Cardiac fibroblast (primary cell): ENCODE measurements around the gene CAMTA2.

ENCODE experiments used
- DNase-seq, 2 donors: peaks; one replicate each; pipeline versions ENCODE4 v3.0.0 to v3.0.0-alpha.2; 2010; ENCODE audit warnings: low read depth in 2 of 2
- H3K4me3 ChIP-seq, 2 donors: replicated peaks in 1 of 2; 1 replicate in 1 of 2; 2 replicates in 1 of 2; pipeline ENCODE4 v1.5.1; 2011; ENCODE audit warnings: low read depth in 2 of 2, low read length in 2 of 2, mild to moderate bottlenecking in 2 of 2, moderate library complexity in 1 of 2
- TF ChIP-seq, protein P1 (sequence below): IDR thresholded peaks from one replicate; pipeline ENCODE4 v1.5.1; 2011; ENCODE audit warnings: low read depth, mild to moderate bottlenecking, low read length, inconsistent platforms

The CAMTA2 gene

DNA sequence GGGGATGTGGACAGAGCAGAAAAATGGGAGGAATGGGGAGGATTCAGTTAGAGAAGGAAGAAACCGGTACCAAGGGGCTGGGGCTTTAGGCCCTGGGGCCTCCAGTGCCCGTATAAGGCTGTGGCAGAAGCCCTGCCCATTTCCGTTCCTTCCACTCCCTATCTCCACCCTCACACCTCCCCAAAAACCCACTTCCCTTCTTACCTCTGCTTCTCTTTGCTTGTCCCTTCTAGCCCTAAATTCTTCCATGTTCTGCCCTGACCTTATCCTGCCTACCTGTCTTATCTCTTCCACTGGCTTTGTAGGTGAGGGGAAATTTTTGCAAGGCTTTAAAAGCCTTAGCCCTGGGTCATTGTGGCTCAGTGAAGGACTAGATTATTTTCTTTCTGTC is 43.3 kb downstream of the CAMTA2 start:
- H3K4me3 ChIP-seq, result no peak overlapping the region
- TF ChIP-seq, protein P1, sequence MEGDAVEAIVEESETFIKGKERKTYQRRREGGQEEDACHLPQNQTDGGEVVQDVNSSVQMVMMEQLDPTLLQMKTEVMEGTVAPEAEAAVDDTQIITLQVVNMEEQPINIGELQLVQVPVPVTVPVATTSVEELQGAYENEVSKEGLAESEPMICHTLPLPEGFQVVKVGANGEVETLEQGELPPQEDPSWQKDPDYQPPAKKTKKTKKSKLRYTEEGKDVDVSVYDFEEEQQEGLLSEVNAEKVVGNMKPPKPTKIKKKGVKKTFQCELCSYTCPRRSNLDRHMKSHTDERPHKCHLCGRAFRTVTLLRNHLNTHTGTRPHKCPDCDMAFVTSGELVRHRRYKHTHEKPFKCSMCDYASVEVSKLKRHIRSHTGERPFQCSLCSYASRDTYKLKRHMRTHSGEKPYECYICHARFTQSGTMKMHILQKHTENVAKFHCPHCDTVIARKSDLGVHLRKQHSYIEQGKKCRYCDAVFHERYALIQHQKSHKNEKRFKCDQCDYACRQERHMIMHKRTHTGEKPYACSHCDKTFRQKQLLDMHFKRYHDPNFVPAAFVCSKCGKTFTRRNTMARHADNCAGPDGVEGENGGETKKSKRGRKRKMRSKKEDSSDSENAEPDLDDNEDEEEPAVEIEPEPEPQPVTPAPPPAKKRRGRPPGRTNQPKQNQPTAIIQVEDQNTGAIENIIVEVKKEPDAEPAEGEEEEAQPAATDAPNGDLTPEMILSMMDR, result no peak
- DNase-seq, result no peak

DNA sequence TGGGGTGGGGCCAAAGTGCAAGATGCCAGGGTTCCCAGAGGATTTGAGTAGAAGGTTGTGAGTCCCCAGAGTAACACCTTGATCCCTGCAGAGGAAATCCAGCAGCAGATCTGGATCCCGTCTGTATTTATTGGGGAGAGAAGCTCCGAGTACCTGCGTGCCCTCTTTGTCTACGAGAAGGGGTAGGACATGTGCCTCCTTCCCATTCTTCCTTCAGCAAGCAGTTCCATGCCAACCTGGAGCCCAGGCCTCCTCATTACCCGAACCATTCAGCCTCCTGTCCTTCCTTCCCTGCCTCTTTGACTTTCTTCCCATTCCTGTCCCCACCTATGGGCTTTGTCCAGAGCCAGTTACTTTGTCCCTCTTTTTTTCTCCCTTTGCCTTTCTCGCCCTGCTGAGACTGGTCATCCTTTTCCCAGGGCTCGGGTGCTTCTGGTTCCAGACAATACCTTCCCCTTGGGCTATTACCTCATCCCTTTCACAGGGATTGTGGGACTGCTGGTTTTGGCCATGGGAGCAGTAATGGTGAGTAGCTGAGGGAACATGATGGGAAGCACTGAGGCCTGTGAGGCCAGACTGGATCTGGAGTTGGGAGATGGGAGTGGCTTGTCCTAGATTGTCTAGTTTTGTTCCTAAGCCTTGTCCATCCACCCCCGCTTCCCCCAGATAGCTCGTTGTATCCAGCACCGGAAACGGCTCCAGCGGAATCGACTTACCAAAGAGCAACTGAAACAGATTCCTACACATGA is 44.5 kb downstream of the CAMTA2 start:
- H3K4me3 ChIP-seq, result no peak overlapping the region
- TF ChIP-seq, protein P1, result no peak
- peak in 1 of 2 donors; percentile 26 for DNase-seq

DNA sequence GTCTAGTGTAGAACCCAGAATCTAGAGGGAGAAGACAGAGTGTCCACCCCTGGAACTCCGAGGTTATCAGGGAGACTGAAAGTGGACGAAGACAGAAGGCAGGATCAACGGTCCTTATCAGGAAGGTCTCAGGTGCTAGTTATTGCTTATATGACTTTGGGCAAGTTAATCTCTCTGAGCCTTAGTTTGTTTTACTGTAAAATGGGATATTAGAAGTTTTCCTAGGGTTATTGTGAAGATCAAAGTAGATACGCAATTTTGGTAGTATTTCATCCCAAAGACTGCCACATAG is 46.2 kb downstream of the CAMTA2 start:
- peak overlapping the region; percentile 87 to 97 for H3K4me3 ChIP-seq
- DNase-seq, result no peak
- TF ChIP-seq, protein P1, result no peak

DNA sequence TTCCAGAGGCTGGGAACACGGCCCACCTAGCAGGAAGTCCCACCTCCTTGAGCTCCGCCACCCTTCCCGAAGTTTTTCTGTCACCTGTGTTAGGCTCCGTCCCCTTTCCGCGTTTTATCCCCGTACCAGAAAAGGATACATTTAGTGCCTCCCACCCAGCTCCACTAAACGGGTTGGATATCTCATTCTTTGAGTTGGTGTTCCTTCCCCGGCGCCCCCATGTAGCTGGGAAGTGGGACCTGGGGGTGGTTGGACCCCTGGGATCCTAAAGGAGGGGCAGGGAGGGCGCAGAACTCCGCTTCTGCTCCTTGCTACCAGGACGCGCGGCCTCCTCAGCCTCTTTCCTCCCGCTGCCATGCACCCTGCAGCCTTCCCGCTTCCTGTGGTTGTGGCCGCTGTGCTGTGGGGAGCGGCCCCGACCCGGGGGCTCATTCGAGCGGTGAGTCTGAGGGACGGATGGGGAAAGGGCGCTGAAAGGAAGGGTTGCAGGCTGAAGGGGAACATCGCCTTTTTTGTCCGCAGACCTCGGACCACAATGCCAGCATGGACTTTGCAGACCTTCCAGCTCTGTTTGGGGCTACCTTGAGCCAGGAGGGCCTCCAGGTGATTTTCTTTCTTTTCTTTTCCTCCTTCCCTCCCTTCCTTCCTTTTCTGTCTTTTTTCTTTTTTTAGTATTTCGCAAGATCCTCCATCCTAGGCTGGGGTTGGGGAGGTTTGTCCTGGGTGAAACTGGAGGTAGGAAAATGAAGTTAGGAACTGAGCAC is 46.7 kb downstream of the CAMTA2 start:
- DNase-seq, result no peak
- peak overlapping the region; percentile 87 to 97 for H3K4me3 ChIP-seq
- TF ChIP-seq, protein P1, result no peak

DNA sequence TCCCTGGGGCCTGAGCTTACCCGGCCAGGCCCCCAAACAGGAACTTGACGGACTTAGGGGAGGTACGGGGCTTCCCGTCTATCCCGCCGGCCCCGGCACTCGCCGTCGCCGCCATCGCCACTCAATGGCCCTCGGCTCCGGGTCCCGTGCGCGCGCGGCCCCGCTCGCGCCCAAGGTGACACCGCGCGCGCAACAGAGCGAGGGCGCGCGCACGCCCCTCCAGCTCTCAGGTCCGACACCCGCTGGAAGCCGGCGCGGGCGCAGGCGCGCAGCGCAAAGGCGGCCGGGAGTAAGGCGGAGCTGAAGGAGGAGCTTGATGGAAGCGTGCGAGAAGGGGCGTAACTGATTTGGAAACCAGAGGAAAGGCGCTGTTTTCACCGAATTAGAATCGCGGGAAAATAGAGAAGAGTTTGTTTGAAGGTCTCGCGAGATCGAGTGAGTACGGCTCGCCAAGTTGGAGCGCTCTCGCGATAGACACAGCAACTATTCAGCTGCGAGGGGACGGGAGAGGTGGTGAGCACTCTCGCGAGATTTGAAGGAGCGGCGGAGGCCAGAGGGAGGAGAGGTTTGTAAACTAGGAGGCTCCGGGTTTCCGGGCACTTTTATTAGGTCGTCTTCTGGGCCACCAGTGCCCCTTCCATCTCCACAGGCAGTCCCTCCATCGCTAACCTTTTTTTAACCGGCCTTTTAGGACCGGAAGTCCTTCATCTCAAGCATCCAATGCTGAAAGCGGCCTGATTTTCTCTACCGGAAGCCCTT is 47.5 kb downstream of the CAMTA2 start, which contains the start of the genes RNF167 and SLC25A11:
Gene RNF167 (plus strand): TSS at position 473 of the 759 bp plus-strand sequence. CDS start 642 bp downstream, outside the sequence.
Gene SLC25A11 (minus strand): TSS at position 251 of the 759 bp plus-strand sequence. CDS start 136 bp downstream, at position 115.
- TF ChIP-seq, protein P1, result no peak
- DNase-seq, result peak; percentile 100
- H3K4me3 ChIP-seq, result peak within 1 kb of the TSS; percentile 87 to 97

DNA sequence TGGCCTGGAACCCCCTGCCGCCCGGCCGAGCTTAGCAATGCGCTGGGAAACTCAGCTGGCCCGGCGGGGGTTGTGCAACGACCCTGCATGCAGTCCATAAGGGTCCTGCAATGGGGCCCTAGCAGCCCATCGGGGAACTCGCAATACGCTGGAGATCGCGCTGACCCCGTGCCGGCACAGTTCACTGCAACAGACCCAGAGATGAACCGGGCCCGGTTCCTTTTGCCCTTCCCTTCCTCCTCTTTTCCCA is 48.0 kb downstream of the CAMTA2 start:
- H3K4me3 ChIP-seq, result peak overlapping the region; percentile 87 to 97
- TF ChIP-seq, protein P1, result no peak
- DNase-seq, result no peak
